HG02763 (cell line): ENCODE measurements around the gene KIAA0408.
"Not testable (repeated sequence)": the region's sequence is repeated elsewhere in the genome, so short reads cannot be mapped to it uniquely, and the experiment has no call there.

Source experiments
- ATAC-seq: cut with Tn5 transposase; IDR thresholded peaks from one replicate; pipeline ENCODE4 v1.9.1; 2021; ENCODE audit warnings: mild to moderate bottlenecking, moderate library complexity; ENCODE audit not compliant: unreplicated experiment

Gene KIAA0408

DNA sequence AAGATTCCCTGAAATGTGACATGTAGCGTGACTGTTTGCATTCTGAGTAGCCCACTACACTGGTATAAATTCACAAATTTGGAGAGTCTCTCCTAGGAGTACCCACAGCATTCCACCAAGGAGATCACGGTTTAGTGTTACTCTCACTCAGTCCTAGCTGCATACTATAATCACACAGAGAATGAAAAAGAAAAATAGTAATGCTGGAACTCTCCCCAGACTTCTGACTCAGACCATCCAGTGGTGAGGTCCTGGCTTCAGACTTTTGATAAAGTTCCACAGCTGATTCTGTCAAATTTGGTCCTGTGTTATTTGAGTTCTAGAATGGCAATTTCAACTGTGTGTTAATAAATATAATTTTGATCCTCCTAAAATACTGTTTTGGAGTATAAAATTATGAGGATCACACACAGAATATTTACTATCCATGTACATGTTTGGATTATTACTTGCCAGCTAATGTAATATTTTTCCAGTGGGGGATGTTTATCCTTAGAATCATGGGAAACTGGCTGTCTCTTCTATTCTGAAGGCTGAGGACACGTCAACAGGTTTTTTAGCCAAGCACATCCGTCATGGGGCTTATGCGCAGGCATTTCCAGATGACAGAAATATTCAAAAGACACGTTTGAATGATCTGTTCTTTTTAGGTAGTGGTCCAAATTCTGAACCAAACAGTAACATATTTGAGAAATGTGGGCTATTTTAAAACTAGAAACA lies 5.1 kb upstream of the KIAA0408 start:
- no peak for ATAC-seq

DNA sequence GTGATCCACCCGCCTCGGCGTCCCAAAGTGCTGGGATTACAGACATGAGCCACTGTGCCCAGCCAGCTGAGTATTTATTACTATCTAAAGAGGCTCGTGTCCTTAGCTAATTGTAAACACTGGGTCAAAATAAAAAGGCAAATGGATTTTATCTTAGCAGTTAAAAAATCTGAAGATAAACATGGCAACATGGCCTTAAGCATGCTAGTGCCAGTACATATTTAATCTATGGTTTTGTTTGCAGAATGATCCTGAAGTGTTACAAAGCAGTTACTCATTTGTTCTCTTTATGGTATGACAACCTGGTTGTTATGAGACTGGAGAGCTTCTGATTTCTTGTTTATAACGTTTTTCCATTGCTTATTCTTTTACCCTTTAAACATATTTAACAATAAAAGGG lies 3.9 kb upstream of the KIAA0408 start:
- no peak for ATAC-seq

DNA sequence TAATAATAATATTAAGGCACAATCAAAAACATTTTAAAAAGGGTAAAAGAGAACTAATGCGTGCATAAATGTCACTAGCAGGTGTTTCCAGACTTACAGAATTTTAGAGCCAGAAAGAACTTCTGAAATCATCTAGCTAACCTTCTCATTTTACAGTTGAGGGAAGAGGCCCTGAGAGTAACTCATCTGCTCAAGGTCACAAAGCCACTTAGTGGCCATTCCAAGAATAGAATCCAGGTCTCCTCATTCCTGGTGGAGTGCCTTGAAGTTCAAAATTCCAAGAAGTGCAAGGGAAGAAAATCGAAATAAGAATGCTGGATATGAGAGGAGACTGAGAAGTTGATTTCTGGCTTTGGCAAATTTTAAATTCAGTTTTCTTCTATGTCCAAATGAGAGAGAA lies 3.2 kb upstream of the KIAA0408 start:
- ATAC-seq, result no peak

DNA sequence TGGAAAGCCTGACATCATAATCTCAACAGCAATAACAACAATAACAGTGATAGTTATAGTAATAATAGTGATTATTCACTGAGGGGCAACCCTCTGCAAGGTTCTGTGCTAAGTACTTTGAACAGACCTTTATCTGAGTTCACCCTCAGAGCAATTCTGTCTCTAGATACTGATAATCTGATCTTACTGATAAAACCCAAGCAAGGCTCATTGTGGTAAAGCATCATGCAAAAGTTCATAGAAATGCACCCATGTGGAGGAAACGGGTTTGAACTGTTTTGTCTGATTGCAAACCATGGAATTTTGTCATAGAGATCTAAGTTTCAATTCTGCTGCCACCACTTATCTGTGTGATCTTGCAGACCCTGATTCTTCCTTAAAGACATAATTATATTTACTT lies 1.3 kb upstream of the KIAA0408 start:
- ATAC-seq, result no peak

DNA sequence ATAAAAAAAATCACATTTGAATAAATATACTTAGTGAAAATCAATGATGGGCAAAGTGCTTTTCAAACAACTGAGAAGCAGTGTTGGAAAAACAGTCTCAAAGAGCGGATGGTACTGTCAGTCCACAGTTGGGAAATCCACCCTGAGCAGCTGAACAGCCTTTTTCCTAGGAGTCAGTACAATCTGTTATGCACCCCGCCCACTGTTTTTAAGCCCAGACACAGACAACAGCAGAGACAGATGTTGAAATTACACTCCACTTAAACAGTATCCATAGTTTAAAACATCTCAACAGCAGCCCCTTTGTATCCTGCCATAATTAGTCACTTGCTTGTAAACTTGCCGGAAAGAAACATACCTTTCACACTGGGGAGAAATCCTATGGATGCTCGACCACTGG lies 372 bp downstream of the KIAA0408 start:
- ATAC-seq, result no peak

DNA sequence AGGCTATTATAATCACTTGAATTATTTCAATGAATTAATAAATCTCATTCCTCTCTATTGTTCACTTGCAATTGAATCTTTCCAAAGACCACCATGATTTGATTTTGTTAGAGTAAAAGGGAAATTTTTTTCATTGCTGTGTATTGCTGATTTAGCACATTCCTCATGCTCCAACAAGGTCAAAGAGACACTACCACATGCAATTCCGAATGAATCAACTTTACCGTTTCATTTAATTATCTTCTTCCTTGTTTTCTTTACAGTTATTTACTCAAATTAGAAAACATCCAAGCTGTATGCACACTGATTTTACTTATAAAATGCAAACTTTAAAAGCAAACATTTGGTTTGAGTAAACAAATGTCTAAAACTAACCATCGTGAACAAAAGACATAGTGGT lies 967 bp downstream of the KIAA0408 start:
- ATAC-seq, result no peak

DNA sequence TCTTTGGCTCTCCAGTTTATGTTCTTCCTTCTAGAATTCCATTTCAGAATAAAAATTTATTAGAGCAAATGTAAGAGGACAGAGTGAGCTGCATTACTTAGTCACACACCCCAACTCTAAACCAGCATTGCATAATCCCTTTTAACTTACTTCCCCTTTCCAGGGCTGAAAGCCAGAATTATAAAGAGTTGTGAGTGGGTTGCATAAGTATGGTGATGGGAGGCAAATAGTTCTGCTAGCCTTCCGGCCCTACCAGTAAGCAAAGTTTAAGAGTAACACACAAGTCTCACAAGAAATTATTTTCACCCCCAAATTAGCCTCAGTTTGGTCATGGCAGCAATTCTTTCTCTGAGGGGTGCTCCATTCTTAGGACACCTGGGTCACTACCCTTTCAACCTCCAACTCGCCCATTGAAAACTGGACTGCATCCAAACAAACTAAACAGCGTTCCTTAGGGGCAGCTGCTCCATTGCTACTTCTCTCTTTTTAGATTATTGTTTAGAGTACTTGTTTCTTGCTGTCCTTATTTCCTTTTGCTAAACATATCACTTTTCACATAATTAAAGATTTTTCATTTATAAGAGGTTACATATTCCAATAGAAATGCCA lies 1.6 kb downstream of the KIAA0408 start:
- no peak for ATAC-seq

DNA sequence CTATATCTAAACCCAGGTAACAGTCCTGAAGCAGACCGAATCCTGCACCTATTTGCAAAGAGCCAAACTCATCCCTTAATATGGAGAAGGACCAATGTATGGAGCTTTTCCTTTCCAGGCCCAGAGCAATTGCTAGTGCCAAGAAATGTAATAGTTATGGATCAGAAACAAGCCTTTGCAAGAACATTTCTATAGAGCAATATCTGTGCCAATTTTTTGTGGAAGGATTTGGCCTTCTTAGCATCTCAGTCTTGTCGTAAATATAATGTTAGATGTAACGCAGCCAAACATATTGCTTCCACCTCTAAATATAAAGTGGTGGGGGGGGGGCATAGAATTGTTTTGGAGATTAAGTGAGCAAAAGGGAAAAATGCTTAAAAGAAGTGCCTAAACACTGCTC lies 2.7 kb downstream of the KIAA0408 start:
- no peak for ATAC-seq

DNA sequence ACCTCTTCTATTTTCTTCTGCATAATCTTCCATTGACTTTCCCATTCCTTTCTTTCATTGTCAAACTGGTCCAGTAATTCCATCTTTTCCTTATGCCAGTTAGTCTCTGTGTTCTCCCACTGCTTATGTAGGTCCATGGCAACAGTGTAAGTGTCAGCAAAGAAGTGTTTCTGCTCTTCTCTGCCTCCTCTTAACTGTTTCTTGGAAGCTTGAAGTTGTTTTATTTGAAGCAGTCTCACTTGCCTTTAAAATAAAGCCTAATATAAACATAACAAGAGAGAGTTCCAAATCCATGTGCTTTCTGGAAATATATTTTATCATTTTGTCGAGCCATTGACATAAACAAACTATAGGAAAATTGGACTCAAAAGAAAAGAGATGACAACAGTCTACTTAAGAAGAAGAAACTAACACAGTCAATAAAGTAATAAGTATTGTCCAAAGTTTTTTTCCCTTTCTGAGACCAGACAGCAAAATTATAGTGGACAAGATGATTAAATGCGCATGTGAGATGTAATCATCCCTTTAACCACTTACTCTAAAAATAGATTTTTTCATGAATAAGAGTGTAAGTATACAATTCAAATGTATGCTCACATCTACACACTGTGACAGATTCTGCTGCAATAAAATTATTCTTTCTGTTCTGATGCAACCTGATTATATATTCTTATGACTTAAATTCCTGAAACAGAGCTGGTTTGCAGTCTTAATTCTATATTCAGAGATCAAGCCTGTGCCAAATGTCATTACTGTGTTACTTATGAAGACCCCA lies 5.2 kb downstream of the KIAA0408 start:
- no peak for ATAC-seq

DNA sequence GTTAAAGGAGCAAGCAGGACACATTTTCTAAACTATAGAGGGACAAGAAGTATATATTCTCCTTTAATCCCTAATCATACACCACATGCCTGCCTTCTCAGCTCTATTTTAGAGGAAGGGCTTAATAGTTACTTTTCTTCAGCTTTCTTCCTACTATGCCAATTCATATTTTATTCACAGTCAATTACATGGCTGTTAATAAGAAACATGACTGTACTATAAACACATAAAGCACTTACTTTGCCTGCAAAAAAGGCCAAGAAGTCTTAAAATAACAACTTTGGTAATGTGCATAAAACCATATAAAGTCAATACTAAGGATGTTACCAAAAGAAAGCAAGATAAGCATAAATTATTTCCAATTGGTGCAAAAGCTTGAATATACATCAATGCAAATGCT lies 6.4 kb downstream of the KIAA0408 start:
- ATAC-seq, result no peak

DNA sequence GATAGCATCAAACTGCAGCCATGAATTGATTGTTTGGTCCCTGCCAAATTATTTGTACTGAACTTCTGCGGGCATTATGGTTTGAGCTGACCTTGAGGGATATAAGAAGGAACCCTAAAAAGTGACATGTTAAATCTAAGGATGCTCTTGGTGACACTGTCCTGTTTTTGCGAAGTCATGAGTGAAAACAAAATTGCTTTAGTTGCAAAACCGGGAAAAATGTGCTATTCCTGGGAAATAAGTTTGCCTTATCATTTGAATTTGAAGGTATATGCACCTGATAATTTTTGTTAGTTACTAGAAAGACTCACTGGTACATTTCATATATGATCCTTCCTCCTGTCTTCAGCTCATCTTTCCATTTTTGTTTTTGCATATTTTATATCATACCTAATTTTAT lies 7.8 kb downstream of the KIAA0408 start:
- no peak for ATAC-seq

DNA sequence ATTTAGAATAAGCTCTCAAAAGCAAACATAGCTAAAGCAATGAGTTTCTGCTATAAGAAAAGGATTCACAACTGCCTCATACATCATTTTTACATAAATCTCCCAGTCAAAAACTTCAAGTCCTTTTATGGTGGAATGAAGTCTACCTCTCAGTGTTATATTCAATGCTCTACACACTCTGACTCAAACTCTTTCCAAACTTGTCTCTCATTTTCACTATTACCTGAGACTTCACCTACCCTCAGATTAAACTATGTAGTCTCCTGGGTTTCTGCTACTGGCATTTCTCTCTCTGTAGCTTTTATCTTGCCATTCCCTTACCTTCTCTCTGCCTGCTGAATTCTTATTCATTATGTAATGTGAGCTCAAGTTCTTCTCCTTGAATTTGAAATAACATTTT lies 11.4 kb downstream of the KIAA0408 start:
- ATAC-seq, result no peak

DNA sequence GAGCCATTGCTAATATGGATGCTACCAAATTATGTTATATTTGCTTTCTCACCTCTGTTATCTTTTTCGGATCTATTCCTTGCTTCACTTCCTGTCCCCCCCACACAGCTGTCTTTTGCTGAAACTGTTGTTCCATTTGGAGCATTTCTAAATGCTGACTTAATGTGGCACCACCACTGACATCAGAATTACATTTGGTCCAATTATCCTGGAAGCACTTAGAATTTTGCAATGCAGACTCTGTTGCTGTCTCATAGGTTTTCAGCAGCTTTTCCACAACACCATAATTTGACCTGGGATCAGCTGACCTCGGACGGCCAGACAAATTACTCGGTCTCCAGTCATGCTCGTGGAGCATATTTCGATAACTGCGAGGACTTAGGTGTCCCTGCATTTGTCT lies 12.8 kb downstream of the KIAA0408 start:
- ATAC-seq, result no peak

DNA sequence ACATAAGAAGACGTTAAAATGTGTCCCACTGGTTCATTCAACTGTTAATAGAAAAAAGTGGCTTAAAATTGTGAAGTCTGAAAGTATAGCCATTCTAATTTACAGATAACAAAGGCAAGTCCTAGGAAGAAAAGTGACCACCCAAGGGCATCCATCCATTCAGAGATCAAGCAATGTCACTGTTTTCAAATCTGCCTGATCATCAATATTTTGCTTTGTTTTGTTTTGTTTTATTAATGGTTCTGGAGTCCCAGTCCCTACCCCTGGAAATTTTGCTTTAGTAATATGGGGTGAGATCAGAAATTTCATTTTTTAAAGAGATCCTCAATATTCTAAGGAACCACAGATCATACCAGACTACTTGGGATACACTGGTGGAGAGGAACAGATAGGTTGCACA lies 17.3 kb downstream of the KIAA0408 start:
- no peak for ATAC-seq

DNA sequence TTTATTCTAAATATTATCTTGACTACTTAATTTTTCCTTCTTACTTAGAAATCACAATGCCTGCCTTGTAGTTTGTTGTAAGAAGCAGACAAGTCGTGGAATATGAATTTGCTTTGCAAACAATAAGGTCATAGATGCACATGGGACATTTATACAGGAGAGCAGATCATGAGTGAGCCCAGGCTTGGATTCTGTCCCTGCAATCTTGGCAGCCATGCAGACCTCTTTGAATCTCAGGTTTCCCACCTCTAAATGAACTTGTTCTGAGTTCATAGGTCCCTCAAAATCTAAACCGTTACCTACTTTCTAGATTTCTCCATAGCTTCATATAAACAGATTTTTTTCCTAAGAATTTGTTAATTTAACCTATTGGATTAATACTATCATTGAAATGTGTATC lies 19.5 kb downstream of the KIAA0408 start:
- ATAC-seq, result no peak

DNA sequence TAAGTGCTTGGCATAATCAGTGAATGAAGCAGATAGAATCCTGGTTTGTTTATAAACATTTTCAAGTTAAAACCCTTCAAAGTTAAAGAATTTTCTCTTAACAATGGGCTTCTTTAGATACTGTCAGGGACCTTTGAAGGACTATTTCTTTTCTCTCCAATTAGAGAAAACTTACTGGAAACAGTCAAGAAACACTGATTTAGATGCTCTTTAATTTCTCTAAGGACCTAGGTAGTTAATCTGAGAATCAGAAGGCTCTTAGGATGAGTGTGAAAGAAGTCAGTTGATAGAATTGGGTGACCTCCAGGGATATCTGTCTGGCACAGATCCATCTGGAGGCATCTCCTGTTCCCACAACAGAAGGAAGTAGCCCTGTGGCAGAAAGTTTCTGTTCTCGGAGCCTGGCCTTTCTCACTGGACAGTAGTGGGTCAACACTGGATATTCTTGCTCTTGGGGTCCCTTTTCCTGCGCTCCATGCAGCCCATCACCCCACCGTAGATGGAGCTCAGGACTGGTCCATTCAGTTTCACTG lies 22.5 kb downstream of the KIAA0408 start:
- no peak for ATAC-seq

DNA sequence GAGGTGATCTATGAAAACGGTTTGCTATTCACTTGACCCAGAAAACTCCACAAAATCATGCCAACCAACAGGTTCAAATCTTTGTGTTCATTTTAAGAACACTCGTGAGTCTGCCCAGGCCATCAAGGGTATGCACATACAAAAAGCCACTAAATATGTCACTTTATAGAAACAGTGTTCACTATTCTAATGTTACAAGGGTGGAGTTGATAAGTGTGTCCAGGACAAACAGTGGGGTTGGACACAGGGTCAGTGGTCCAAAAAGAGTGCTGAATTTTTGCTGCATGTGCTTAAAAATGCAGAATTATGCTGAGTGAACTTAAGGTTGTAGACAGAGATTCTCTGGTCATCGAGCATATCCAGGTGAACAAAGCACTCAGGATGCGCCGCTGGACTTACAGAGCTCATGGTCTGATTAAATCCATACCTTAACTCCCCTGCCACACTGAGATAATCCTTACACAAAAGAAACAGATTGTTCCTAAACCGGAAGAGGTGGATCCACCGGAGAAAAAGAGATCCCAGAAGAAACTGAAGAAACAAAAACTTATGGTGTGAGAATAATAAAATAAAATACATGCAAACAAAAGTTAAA lies 23.5 kb downstream of the KIAA0408 start:
- ATAC-seq, result no peak

DNA sequence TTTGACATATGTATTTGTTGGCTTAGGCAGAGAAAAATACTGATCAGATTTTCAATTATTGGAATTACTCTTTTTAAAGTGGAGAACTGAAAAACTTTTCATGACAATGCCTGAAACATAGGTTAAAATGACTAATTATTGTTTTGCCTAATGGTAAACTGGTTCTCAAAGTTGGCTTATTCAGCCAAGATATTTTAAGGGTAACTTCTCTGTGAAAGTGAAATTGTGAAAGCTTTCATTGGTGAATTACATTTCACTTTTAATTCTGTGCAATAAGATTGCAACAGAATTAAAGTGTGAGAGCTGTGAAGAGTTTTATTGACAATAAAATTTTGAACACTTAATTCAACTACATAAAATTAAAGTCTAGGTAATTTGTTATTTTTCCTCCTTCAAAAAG lies 24.5 kb downstream of the KIAA0408 start:
- ATAC-seq, result no peak

DNA sequence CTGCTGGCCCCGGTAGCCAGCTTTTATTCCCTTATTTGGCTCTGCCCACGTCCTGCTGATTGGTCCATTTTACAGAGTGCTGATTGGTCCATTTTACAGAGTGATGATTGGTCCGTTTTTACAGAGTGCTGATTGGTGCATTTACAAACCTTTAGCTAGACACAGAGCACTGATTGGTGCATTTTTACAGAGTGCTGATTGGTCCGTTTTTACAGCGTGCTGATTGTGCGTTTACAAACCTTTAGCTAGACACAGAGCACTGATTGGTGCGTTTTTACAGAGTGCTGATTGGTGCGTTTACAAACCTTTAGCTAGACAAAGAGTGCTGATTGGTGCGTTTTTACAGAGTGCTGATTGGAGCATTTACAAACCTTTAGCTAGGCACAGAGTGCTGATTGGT lies 30.6 kb downstream of the KIAA0408 start:
- ATAC-seq, result not testable (repeated sequence)

DNA sequence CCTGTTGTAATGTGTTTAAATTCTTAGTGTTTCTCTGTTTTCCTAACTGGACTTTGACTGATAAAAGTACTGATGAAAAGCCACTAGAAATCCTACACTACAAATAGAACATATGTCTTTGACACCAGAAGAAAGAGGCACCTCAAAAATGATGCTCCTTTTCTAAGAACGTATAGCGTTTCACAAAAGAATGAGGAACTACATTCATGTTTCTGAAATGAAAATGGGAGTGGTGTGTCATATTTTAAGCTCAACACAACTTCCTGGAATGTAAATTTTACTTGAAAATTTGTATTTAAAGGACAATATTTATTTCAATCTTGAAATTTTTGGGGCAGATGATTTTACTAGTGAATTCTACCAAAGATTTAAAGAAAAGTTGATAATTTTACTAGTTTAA lies 35.3 kb downstream of the KIAA0408 start:
- ATAC-seq, result no peak

DNA sequence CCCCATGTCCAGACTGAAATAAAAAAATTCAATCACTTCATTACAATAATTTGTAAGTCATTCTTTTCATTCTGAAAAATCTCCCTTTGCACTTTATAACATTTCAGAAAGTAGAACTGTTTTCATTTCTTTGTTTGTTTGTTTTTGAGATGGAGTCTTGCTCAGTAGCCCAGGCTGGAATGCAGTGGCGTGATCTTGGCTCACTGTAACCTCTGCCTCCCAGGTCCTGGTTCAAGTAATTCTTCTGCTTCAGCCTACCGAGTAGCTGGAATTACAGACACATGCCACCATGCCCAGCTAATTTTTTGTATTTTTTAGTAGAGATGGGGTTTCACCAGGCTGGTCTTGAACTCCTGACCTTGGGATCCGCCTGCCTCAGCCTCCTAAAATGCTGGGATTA lies 38.0 kb downstream of the KIAA0408 start:
- not testable (repeated sequence) for ATAC-seq

DNA sequence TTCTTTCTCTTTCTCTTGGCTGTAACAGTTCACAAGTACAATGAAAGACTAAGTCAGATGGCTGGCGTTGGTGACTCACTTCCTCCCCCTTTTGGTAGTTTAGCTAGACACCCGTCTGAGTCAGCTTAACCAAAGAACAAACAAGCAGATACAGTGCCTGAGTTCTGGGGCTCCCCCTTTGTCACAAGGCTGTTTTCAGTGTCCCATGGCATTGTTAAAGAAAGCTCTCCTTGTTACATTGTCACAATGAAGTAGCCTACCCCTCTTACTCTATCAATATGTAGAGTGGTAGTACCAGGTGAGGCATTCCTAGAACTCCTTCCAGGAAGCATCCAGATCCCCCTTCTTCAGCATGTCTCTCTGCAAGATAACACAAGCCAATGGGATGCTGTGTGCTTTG lies 38.6 kb downstream of the KIAA0408 start:
- ATAC-seq, result peak; percentile 100
